Loucy (cell line): ENCODE data around the gene CTSW.

ENCODE experiments used
- H2AFZ ChIP-seq: fragments of 200-600 bp; sonication (generic); 2 replicates; pipeline ENCODE4 v1.6.0; 2016; ENCODE audit warnings: antibody characterized with exemption, mild to moderate bottlenecking, low read length, moderate library complexity
- H3F3A ChIP-seq: fragments of 200-600 bp; 2 replicates; pipeline ENCODE4 v1.6.0; 2016; ENCODE audit warnings: antibody characterized with exemption, low read depth, mild to moderate bottlenecking
- H3K27me3 ChIP-seq: fragments of 200-600 bp; sonication (generic); 2 replicates; pipeline ENCODE4 v1.6.1; 2014; ENCODE audit warnings: low read length, mild to moderate bottlenecking; ENCODE audit not compliant: insufficient read depth, poor library complexity, severe bottlenecking
- H3K36me3 ChIP-seq: fragments of 200-600 bp; sonication (generic); 2 replicates; pipeline ENCODE4 v1.6.1; 2016; ENCODE audit warnings: low read length; ENCODE audit not compliant: insufficient read depth
- H3K4me1 ChIP-seq: fragments of 200-600 bp; sonication (generic); 2 replicates; pipeline ENCODE4 v1.5.1; 2014; ENCODE audit warnings: low read length, mild to moderate bottlenecking; ENCODE audit not compliant: insufficient read depth, poor library complexity, severe bottlenecking
- H3K4me2 ChIP-seq: fragments of 200-600 bp; sonication (generic); 2 replicates; pipeline ENCODE4 v1.6.0; 2014; ENCODE audit warnings: antibody characterized with exemption, low read length, low read depth, mild to moderate bottlenecking; ENCODE audit not compliant: poor library complexity, severe bottlenecking
- H3K4me3 ChIP-seq: fragments of 200-600 bp; sonication (generic); 2 replicates; pipeline ENCODE4 v1.5.1; 2014; ENCODE audit warnings: low read length, mild to moderate bottlenecking, mixed read lengths; ENCODE audit not compliant: poor library complexity, severe bottlenecking
- H3K79me2 ChIP-seq: fragments of 200-600 bp; sonication (generic); 2 replicates; pipeline ENCODE4 v1.6.1; 2014; ENCODE audit warnings: low read length; ENCODE audit not compliant: insufficient read depth
- H3K9ac ChIP-seq: fragments of 200-600 bp; sonication (generic); 2 replicates; pipeline ENCODE4 v1.6.0; 2014; ENCODE audit warnings: mild to moderate bottlenecking, low read depth, low read length, moderate library complexity; ENCODE audit not compliant: poor library complexity, severe bottlenecking
- H3K9me2 ChIP-seq: fragments of 200-600 bp; sonication (generic); replicated peaks from 2 replicates; pipeline ENCODE4 v1.6.1; 2016; ENCODE audit warnings: low read depth, low read length, mixed read lengths
- H3K9me3 ChIP-seq: fragments of 200-600 bp; sonication (generic); 2 replicates; pipeline ENCODE4 v1.6.1; 2014; ENCODE audit warnings: mild to moderate bottlenecking, antibody characterized with exemption, low read length, low read depth; ENCODE audit not compliant: insufficient read depth
- H4K20me1 ChIP-seq: fragments of 200-600 bp; sonication (generic); 2 replicates; pipeline ENCODE4 v1.6.0; 2014; ENCODE audit warnings: antibody characterized with exemption, low read length, mild to moderate bottlenecking; ENCODE audit not compliant: insufficient read depth, poor library complexity, severe bottlenecking
- CTCF ChIP-seq: fragments of 200-600 bp; sonication (generic); conservative IDR thresholded peaks from 2 replicates; pipeline ENCODE4 v1.5.1; 2014; ENCODE audit warnings: mild to moderate bottlenecking, antibody characterized with exemption, low read length
- EZH2phosphoT487 ChIP-seq: fragments of 200-600 bp; IDR thresholded peaks from 2 replicates; pipeline ENCODE4 v1.6.1; 2018; ENCODE audit warnings: antibody characterized with exemption, mild to moderate bottlenecking, moderate library complexity, borderline replicate concordance

The CTSW gene

GRCh38 chr11:65887723-65888162 lies 8.1 kb downstream of the CTSW start:
- H3K9me3 ChIP-seq, result no peaks in the 10 kb centered on the region
- peak overlapping the region; percentile 85 for H3K4me3 ChIP-seq
- H3K4me1 ChIP-seq, result peaks cover 60% of the 10 kb centered on the region
- peaks cover 11% of the 10 kb centered on the region; the same call in 1 of the 2 replicates for H3K36me3 ChIP-seq
- peak overlapping the region; percentile 77 for H2AFZ ChIP-seq
- peaks cover 21% of the 10 kb centered on the region for H4K20me1 ChIP-seq
- no peaks in the 10 kb centered on the region for H3K27me3 ChIP-seq
- H3K79me2 ChIP-seq, result peaks cover 64% of the 10 kb centered on the region
- no peak for TF ChIP-seq CTCF
- no peaks in the 10 kb centered on the region; the same call in 1 of the 2 replicates for H3F3A ChIP-seq
- H3K9me2 ChIP-seq, result no peaks in the 10 kb centered on the region
- peak overlapping the region; percentile 82 for H3K9ac ChIP-seq
- H3K4me2 ChIP-seq, result peak overlapping the region; percentile 92

- peak; percentile 68 for TF ChIP-seq CTCF
- TF ChIP-seq EZH2phosphoT487, result no peak
- H3K36me3 ChIP-seq, result peaks cover 11% of the 10 kb centered on the region; the same call in 1 of the 2 replicates
- H3K9me3 ChIP-seq, result no peaks in the 10 kb centered on the region
- H3K79me2 ChIP-seq, result peaks cover 68% of the 10 kb centered on the region
- no peaks in the 10 kb centered on the region for H3K9me2 ChIP-seq
- H3K27me3 ChIP-seq, result no peaks in the 10 kb centered on the region
- H3K4me2 ChIP-seq, result peak within 1 kb of the TSS; percentile 92
- H3K9ac ChIP-seq, result peak within 1 kb of the TSS; percentile 82
- H2AFZ ChIP-seq, result peak within 1 kb of the TSS; percentile 90
- peaks cover 25% of the 10 kb centered on the region for H4K20me1 ChIP-seq
- peaks cover 65% of the 10 kb centered on the region for H3K4me1 ChIP-seq
- H3K4me3 ChIP-seq, result peak within 1 kb of the TSS; percentile 85
- no peaks in the 10 kb centered on the region; the same call in 1 of the 2 replicates for H3F3A ChIP-seq
Observed at GRCh38 chr11:65888163-65888814, 8.7 kb downstream of the CTSW start, which contains the start of gene FIBP. TSS of gene FIBP (minus strand) at chr11:65888471. CDS start at chr11:65888418, 53 bp downstream.

- H3F3A ChIP-seq, result peaks cover 3% of the 10 kb centered on the region; the same call in 1 of the 2 replicates
- no peaks in the 10 kb centered on the region for H3K9me2 ChIP-seq
- H3K36me3 ChIP-seq, result no peaks in the 10 kb centered on the region
- H2AFZ ChIP-seq, result peak within 1 kb of the TSS; percentile 52
- peaks cover 53% of the 10 kb centered on the region for H3K79me2 ChIP-seq
- peaks cover 19% of the 10 kb centered on the region for H4K20me1 ChIP-seq
- H3K4me3 ChIP-seq, result peak within 1 kb of the TSS; percentile 85
- H3K4me1 ChIP-seq, result peaks cover 62% of the 10 kb centered on the region
- no peaks in the 10 kb centered on the region for H3K27me3 ChIP-seq
- no peaks in the 10 kb centered on the region for H3K9me3 ChIP-seq
- no peak; the same call in 1 of the 2 replicates for TF ChIP-seq CTCF
- no peak for TF ChIP-seq EZH2phosphoT487
- H3K4me2 ChIP-seq, result peak within 1 kb of the TSS; percentile 92
- peak within 1 kb of the TSS; percentile 98 for H3K9ac ChIP-seq
Observed at GRCh38 chr11:65890324-65891218, 10.9 kb downstream of the CTSW start, which contains the start of gene CCDC85B. TSS of gene CCDC85B (plus strand) at chr11:65890673. CDS start at chr11:65890784, 111 bp downstream.
